Astrocyte of the spinal cord (primary cell): ENCODE data around the gene RIBC2.
A peak's percentile ranks its signal among the peaks of the same experiment; 100 is the strongest.
"Not testable (repeated sequence)": the region's sequence is repeated elsewhere in the genome, so short reads cannot be mapped to it uniquely, and the experiment has no call there.

Experiments
- DNase-seq: peaks from one replicate; pipeline ENCODE4 v3.0.0; 2011; ENCODE audit warnings: low read depth, low spot score
- H3K4me3 ChIP-seq: 2 replicates; pipeline ENCODE4 v1.5.1; 2011; ENCODE audit warnings: low read depth, mild to moderate bottlenecking, low read length, moderate library complexity
- CTCF ChIP-seq: IDR thresholded peaks from 2 replicates; pipeline ENCODE4 v1.5.1; 2012; ENCODE audit warnings: low read depth, mild to moderate bottlenecking, low read length, inconsistent platforms
- in situ Hi-C: cut with HindIII; loops from 2 replicates; pipeline ENCODE4 v1.10.0; 2017; ENCODE audit warnings: low sequenced_read_pairs

Gene RIBC2

DNA sequence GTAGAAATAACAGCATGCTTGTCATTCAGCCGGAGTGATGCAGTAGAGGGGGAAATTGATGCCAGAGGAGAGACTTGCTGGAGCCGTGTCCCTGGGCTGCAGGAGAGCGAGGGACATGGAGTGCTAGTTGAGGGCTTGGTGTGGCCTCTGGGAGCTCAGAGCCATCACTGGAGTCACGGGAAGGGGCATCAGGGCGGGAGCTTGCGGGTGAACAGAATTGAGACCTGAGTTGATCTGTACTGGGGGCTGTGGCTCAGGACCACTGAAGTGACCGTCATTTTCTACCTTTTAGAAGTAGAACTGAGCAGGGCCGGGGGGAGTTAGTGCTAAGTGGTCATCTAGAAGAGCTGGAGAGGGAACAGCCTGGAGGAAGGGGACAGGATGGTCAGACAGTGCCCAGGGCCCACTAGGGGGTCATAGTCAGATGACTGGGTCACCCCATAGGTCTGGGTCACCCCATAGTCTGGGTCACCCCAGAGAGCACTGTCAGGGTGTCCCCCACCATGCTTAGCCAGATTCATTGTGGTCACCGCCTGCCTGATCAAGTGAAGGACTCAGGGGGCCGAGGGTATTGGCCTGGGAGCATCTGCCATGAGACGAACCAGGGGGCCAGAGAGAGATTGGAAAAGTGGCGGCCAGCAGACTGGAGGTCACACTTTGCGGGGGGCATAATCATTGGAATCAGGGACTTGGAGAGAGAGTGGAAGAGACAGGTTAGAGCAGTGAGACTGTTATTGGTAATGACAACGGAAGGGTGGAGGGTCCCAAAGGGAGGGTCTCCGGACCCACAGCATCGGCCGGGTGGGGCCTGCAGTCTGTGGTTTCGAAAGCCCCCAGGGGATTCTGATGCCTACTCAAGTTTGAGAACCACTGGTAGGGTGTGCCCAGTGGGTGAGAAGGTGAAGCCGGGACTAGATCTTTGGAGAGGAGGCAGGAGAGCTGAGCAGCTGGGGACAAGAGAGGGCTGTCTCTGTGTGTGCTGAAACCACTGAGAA is 15.2 kb downstream of the RIBC2 start:
- in situ Hi-C loops, result no loop called here
- no peak overlapping the region for H3K4me3 ChIP-seq
- TF ChIP-seq CTCF, result no peak
- no peak for DNase-seq

- DNase-seq, result no peak
- no peak overlapping the region for H3K4me3 ChIP-seq
- in situ Hi-C loops, result no loop called here
- no peak for TF ChIP-seq CTCF
These were observed 15.9 kb downstream of the RIBC2 start for GRCh38 chr22:45429424-45429823.

DNA sequence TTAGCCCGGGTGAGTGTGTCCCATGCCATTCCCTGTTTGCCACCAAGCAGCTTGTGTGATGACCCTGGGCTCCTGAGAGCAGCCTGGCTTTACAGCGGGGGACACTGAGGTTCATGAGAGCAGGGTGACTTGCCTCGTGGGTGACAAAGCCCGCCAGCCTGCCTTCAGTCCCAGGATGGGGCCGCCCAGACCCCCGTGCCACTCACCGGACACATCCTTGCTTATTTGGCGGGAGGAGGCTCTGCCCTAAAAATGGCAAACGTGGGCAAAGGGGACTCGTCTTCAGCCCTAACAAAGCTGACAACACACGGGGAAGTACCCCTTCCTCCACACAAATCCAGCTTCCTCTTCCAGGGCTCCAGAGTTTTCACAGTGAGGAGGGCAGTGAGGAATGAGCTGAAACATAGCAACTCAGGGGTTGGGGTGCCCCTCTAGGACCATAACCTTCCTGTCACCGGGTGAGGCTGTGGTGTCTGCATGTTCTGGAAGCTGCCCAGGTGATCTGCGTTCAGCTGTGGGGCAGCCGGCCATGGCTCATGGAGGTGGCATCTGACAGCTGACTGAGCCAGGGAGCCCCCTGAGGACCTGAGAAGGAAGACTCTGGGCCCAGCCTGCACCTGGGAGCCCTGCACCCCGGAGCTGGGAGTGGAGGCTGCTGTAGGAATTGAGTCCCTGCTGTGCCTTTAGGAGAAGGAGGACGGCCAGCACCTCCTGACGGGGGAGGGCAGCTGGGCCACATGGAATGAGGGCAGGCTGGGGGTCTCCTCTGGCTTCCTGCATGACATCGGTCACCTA is 16.7 kb downstream of the RIBC2 start:
- no peak for DNase-seq
- H3K4me3 ChIP-seq, result no peak overlapping the region

GRCh38 chr22:45430871-45431270 is 17.4 kb downstream of the RIBC2 start:
- no peak overlapping the region for H3K4me3 ChIP-seq
- no peak for TF ChIP-seq CTCF
- DNase-seq, result no peak
- in situ Hi-C loops, result no loop called here

More for the DNA sequence above, 16.7 kb downstream of the RIBC2 start:
- in situ Hi-C loops, result no loop called here
- no peak for TF ChIP-seq CTCF

- no peak overlapping the region for H3K4me3 ChIP-seq
- in situ Hi-C loops, result no loop called here
- no peak for DNase-seq
- TF ChIP-seq CTCF, result no peak
These were observed 21.5 kb downstream of the RIBC2 start for GRCh38 chr22:45434981-45435380.

DNA sequence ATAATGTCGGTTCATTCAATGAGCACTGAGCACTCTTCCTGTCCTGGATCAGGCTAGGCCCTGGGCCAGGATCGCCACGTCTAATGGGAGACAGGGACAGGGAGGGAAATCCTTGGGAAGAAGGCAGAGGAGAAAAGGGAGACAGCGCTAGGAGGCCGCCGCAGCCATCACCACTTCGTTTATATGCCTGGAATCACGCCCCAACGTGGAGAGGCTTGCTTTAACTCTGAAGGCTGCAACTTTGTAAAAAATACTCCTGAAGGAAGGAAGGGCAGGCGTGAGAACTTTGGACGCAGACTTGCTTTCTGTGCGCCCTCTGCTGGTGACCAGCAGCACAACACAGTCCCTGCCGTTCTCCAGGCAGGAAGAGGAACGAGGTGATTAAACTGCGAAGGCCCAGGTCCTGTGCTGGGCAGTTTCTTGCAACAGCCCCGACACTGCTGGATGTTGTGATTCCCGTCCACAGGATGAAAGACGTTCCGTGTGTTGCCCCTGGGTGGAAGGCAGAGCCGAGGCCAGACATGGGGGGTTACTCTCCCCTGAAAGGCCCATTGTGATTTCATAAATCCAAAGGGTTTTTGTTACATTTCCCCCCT is 22.1 kb downstream of the RIBC2 start:
- in situ Hi-C loops, result no loop called here
- no peak overlapping the region for H3K4me3 ChIP-seq
- peak; percentile 90 for DNase-seq
- TF ChIP-seq CTCF, result peak; percentile 97

- DNase-seq, H3K4me3 ChIP-seq, in situ Hi-C loops: not testable (repeated sequence)
These were observed 23.5 kb downstream of the RIBC2 start for GRCh38 chr22:45436871-45437517.
